Activated T-cell treated with anti-CD3 and anti-CD28 coated beads, Interleukin-2, amount 50 U/mL, for 72 hours (primary cell): Measurements from ENCODE around the gene ARHGEF37. TPM values are rescaled to one million over a fixed set of nuclear protein-coding genes. Genes with fewer than 3 reads are reported as not detected.
"Not testable (repeated sequence)": the region's sequence is repeated elsewhere in the genome, so short reads cannot be mapped to it uniquely, and the experiment has no call there.

Source experiments
- ATAC-seq, 2 donors: fragments of 150-1000 bp; cut with Tn5 transposase; replicated peaks in 1 of 2; 2 replicates each; pipeline ENCODE4 v1.10.0; 2021; ENCODE audit warnings: moderate library complexity in 2 of 2, mild to moderate bottlenecking in 1 of 2
- DNase-seq, 2 donors: peaks; one replicate each; pipeline ENCODE4 v3.0.0; 2021 to 2022; ENCODE audit warnings: mixed read lengths in 1 of 2
- H3K27ac Mint-ChIP-seq: one replicate; pipeline ENCODE4 v1.8.0; 2022; ENCODE audit warnings: mild to moderate bottlenecking, moderate library complexity, mixed read lengths
- H3K27me3 Mint-ChIP-seq: one replicate; pipeline ENCODE4 v1.8.0; 2022; ENCODE audit warnings: low read depth, mixed read lengths
- H3K36me3 Mint-ChIP-seq, 2 donors: one replicate each; pipeline ENCODE4 v1.8.0; 2022; ENCODE audit warnings: mixed read lengths in 2 of 2, mild to moderate bottlenecking in 1 of 2; ENCODE audit not compliant: insufficient read depth in 2 of 2
- H3K4me1 Mint-ChIP-seq: one replicate; pipeline ENCODE4 v1.8.0; 2022; ENCODE audit warnings: low read depth, mixed read lengths
- H3K4me3 Mint-ChIP-seq, 2 donors: one replicate each; pipeline ENCODE4 v1.8.0; 2022; ENCODE audit warnings: mild to moderate bottlenecking in 2 of 2, mixed read lengths in 2 of 2, moderate library complexity in 2 of 2
- H3K9me3 Mint-ChIP-seq, 2 donors: one replicate each; pipeline ENCODE4 v1.8.0; 2022; ENCODE audit warnings: mixed read lengths in 2 of 2
- total RNA-seq, 2 donors: library from RNA; stranded (reverse); gene quantifications; one replicate each; pipeline ENCODE4 v1.2.3, GENCODE V29; 2022

The ARHGEF37 gene
- total RNA-seq, 2 donors from 2014 or later = 1.6 to 3.7 TPM

GRCh38 chr5:149654883-149655505 lies 73.7 kb downstream of the ARHGEF37 start:
- H3K36me3 Mint-ChIP-seq = peaks cover 3 to 4% of the 10 kb centered on the region in 2 donors
- no peak for ATAC-seq
- DNase-seq = no peak
- H3K4me1 Mint-ChIP-seq = no peaks in the 10 kb centered on the region
- H3K4me3 Mint-ChIP-seq = no peak overlapping the region
- H3K9me3 Mint-ChIP-seq = peaks cover 1 to 5% of the 10 kb centered on the region in 2 donors
- no peak overlapping the region for H3K27ac Mint-ChIP-seq
- H3K27me3 Mint-ChIP-seq = no peaks in the 10 kb centered on the region

DNA sequence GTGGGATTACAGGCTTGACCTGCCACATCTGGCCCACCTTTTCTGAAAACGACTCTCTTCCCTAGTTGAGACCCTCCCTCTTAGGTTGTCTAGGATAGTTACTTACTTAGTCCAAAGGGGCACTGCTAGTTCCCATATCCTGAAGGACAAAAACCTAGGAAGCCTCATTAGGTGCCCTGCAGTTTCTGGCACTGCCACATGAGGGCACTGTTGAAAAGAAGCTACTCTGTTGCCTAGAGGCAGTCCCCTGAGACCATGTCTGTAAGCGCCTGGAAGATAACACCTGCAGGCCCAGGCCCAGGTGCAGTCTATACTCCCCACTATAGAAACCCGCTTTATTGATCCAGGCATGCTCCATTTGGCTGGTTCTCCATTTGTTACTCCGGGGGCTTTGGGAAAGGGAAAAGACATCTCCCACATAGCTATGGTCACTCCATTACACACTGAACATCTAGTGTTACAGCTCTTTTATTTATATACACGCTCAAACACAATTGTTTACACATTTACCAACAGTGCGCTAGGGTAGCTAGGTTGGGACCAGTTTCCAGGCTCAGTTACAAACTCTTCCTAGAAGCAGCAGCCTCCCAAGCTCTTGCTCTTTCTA lies 75.4 kb downstream of the ARHGEF37 start:
- no peak overlapping the region for H3K27ac Mint-ChIP-seq
- no peak for ATAC-seq
- DNase-seq = peak; percentile 25 to 48

DNA sequence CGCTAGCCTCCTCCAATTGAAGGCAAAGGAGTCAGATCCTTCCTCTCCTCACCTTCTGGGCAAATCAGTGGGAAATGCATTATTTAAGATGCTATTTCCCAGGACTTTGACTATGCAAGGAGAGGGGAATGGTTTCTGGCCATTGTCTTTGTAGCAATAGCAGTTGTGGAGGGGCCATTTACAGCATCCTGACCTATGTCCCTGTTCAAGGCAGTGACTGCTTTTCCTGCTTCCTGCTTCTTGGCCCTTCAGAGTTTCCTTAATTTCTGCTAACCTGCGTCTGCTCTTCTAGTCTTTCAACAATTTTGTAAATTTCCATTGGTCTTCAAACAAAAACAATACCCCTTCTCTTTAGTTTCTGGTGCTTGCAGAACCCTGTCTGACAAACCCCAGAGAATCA lies 76.0 kb downstream of the ARHGEF37 start:
- H3K4me3 Mint-ChIP-seq = no peak overlapping the region
- no peak overlapping the region for H3K27ac Mint-ChIP-seq
- peaks cover 1 to 5% of the 10 kb centered on the region in 2 donors for H3K9me3 Mint-ChIP-seq
- ATAC-seq (no peak), DNase-seq (no peak)
- H3K36me3 Mint-ChIP-seq = peaks cover 3 to 4% of the 10 kb centered on the region in 2 donors
- H3K27me3 Mint-ChIP-seq = no peaks in the 10 kb centered on the region
- H3K4me1 Mint-ChIP-seq = no peaks in the 10 kb centered on the region

More for the DNA sequence above, 75.4 kb downstream of the ARHGEF37 start:
- Mint-ChIP-seq H3K27me3 (no peaks in the 10 kb centered on the region), H3K4me1 (no peaks in the 10 kb centered on the region), H3K9me3 (peaks cover 1 to 5% of the 10 kb centered on the region in 2 donors), H3K36me3 (peaks cover 3 to 4% of the 10 kb centered on the region in 2 donors), H3K4me3 (no peak overlapping the region)

GRCh38 chr5:149658299-149658698 lies 77.0 kb downstream of the ARHGEF37 start:
- H3K4me3 Mint-ChIP-seq = no peak overlapping the region
- H3K27ac Mint-ChIP-seq = no peak overlapping the region
- no peaks in the 10 kb centered on the region for H3K4me1 Mint-ChIP-seq
- peaks cover 1 to 5% of the 10 kb centered on the region in 2 donors for H3K9me3 Mint-ChIP-seq
- no peaks in the 10 kb centered on the region for H3K27me3 Mint-ChIP-seq
- DNase-seq (no peak), ATAC-seq (no peak)
- peaks cover 3 to 4% of the 10 kb centered on the region in 2 donors for H3K36me3 Mint-ChIP-seq

DNA sequence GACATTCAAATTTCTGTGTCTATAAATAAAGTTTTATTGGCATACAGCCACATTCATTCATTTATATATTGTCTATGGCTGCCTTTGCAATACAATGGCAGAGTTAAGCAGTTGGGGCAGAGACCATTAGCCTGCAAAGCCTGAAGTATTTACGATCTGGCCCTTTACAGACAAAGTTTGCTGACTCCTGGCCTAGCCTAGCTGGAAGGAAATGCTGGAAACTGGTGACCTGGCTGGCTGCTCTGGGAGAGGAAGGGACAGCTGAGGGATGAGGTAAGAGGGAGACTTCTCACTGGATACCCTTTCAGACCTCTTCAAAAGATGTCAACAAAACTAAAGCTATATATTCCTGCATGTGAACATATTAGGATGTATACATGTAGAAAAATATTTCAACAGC lies 82.8 kb downstream of the ARHGEF37 start:
- ATAC-seq = no peak
- no peak overlapping the region for H3K4me3 Mint-ChIP-seq
- DNase-seq = no peak
- H3K9me3 Mint-ChIP-seq = peaks cover 3 to 6% of the 10 kb centered on the region in 2 donors
- peaks cover 6% of the 10 kb centered on the region for H3K27me3 Mint-ChIP-seq
- H3K4me1 Mint-ChIP-seq = peaks cover 6% of the 10 kb centered on the region
- peaks cover 5 to 9% of the 10 kb centered on the region in 2 donors for H3K36me3 Mint-ChIP-seq
- H3K27ac Mint-ChIP-seq = no peak overlapping the region

GRCh38 chr5:149664666-149665415 lies 83.5 kb downstream of the ARHGEF37 start:
- ATAC-seq = no peak
- Mint-ChIP-seq H3K4me1 (peaks cover 6% of the 10 kb centered on the region), H3K36me3 (peaks cover 5 to 9% of the 10 kb centered on the region in 2 donors), H3K4me3 (no peak overlapping the region), H3K9me3 (peaks cover 3 to 6% of the 10 kb centered on the region in 2 donors), H3K27ac (no peak overlapping the region), H3K27me3 (peaks cover 6% of the 10 kb centered on the region)
- no peak for DNase-seq

DNA sequence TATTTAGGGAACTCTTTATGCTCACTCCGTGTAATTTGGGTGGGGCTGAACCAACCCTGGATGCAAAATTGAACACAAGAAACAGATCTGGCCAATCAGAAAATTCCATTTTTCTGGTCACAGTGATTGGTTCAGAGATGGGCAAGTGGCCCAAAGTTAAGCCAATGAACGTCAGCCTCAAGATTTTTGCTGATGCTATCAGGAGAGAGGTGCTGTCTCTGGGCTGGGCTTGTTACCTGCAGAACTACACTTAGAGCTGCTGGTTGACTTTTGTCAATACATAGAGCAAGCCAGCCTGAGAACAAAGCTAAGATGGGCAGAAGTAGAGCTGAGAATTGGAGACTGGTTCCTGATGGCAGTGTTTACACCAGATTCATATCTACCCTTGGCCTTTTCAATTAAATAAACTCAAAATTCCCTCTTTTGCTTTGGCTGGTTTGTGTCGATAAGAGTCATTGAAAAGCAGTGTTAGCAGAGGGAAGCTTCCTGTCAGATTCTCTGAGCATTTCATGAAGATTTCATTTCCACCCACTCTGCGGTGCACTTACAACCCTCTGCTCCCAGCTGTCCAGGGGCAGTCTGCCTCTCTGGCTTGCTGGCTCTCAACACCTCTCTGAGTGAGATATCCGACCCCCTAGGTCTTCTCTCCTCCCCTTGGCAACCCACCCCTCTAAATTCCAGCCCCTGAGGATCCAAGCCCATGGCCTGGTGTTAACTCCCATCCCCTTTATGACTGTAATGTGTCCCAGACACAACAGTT lies 84.3 kb downstream of the ARHGEF37 start:
- peaks cover 5 to 9% of the 10 kb centered on the region in 2 donors for H3K36me3 Mint-ChIP-seq
- no peak overlapping the region for H3K4me3 Mint-ChIP-seq
- DNase-seq (no peak), ATAC-seq (no peak)
- H3K4me1 Mint-ChIP-seq = peaks cover 6% of the 10 kb centered on the region
- peaks cover 6% of the 10 kb centered on the region for H3K27me3 Mint-ChIP-seq
- H3K9me3 Mint-ChIP-seq = peaks cover 3 to 6% of the 10 kb centered on the region in 2 donors
- H3K27ac Mint-ChIP-seq = no peak overlapping the region

DNA sequence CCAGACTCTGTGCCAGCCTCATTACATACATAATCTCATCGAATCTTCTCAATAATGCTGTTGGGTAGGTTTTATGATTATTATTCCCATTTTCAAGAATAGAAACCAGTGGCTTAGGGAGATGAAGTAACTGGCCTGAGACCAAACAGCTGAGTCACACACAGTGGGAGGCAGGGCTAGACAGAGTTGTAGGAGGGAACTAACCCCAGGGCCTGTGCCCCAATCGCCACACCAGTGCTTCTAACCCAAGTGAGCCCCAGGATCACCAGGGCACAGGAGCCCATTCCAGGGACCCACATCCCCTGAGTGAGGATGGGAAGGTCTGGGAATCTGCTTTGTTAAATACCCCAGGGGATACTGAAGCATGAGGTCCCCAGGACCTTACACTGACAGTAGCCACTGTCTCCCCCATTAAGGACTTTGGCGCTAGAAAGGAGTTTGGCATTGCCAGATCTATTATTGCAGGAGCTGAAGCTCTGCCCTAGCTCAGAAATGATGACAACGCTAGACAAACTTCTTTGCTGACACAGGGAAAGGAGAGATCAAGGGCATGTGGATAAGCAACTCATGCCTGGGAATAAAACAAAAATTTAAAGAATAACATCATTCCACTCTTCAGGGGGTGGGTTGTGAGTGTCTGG lies 85.0 kb downstream of the ARHGEF37 start:
- no peak overlapping the region for H3K27ac Mint-ChIP-seq
- peaks cover 6% of the 10 kb centered on the region for H3K27me3 Mint-ChIP-seq
- DNase-seq = no peak
- no peak for ATAC-seq
- peaks cover 5 to 9% of the 10 kb centered on the region in 2 donors for H3K36me3 Mint-ChIP-seq
- peaks cover 6% of the 10 kb centered on the region for H3K4me1 Mint-ChIP-seq
- H3K4me3 Mint-ChIP-seq = no peak overlapping the region
- H3K9me3 Mint-ChIP-seq = peaks cover 3 to 6% of the 10 kb centered on the region in 2 donors

- H3K27ac Mint-ChIP-seq = peak overlapping the region; percentile 56
- H3K36me3 Mint-ChIP-seq = peaks cover 5 to 13% of the 10 kb centered on the region in 2 donors
- peaks cover 3 to 10% of the 10 kb centered on the region in 2 donors for H3K9me3 Mint-ChIP-seq
- peaks cover 6% of the 10 kb centered on the region for H3K27me3 Mint-ChIP-seq
- ATAC-seq (peak in 1 of 2 donors; percentile 31), DNase-seq (peak; percentile 23 to 42)
- no peak overlapping the region for H3K4me3 Mint-ChIP-seq
- H3K4me1 Mint-ChIP-seq = peaks cover 6% of the 10 kb centered on the region
These were observed 86.0 kb downstream of the ARHGEF37 start for GRCh38 chr5:149667084-149667828.

DNA sequence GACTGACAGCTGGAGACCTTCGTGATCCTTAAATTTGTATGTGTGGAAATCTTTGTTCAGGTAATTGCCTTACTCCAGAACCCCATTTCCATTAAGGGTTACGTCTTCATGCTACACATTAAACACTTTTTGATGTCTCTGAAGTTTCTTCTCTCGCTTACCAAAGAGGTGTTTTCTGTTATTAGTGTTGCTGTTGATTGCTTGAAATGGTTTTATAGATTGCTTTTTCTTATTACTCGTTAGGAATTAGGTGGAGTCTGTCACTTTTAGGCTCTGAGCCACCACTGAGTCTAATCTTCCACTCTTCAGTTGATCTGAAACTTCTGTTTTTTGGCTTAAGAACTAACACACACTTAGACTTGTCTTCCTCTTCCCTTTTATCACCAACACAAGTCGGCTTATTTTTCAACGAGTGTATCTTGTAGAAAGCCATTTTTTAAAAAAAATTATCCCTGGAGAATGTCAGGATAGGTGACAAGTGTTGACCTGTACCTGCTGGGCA lies 86.6 kb downstream of the ARHGEF37 start:
- peaks cover 3 to 10% of the 10 kb centered on the region in 2 donors for H3K9me3 Mint-ChIP-seq
- H3K27ac Mint-ChIP-seq = no peak overlapping the region
- no peak for ATAC-seq
- peaks cover 6% of the 10 kb centered on the region for H3K27me3 Mint-ChIP-seq
- DNase-seq = no peak
- peaks cover 6% of the 10 kb centered on the region for H3K4me1 Mint-ChIP-seq
- H3K4me3 Mint-ChIP-seq = no peak overlapping the region
- H3K36me3 Mint-ChIP-seq = peaks cover 5 to 13% of the 10 kb centered on the region in 2 donors

DNA sequence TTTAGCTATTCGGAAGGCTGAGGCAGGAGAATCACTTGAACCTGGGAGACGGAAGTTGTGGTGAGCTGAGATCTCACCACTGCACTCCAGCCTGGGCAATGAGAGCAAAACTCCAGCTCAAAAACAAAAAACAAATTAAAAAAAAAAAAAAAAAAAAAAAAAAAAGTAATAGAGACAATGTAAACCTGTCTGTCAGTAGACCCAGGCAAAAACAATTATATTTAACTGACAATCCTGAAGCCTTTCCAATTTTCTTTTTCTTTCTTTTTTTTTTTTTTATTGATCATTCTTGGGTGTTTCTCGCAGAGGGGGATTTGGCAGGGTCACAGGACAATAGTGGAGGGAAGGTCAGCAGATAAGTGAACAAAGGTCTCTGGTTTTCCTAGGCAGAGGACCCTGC lies 88.0 kb downstream of the ARHGEF37 start:
- H3K27ac Mint-ChIP-seq, H3K27me3 Mint-ChIP-seq, DNase-seq, H3K4me3 Mint-ChIP-seq, ATAC-seq, H3K4me1 Mint-ChIP-seq: not testable (repeated sequence)
- Mint-ChIP-seq H3K36me3 (peaks cover 5 to 13% of the 10 kb centered on the region in 2 donors), H3K9me3 (peaks cover 3 to 10% of the 10 kb centered on the region in 2 donors)

- ATAC-seq = no peak
- no peak overlapping the region for H3K4me3 Mint-ChIP-seq
- no peak for DNase-seq
- H3K4me1 Mint-ChIP-seq = peaks cover 6% of the 10 kb centered on the region
- H3K9me3 Mint-ChIP-seq = peaks cover 3 to 10% of the 10 kb centered on the region in 2 donors
- H3K27me3 Mint-ChIP-seq = peaks cover 16% of the 10 kb centered on the region
- peaks cover 5 to 11% of the 10 kb centered on the region in 2 donors for H3K36me3 Mint-ChIP-seq
- no peak overlapping the region for H3K27ac Mint-ChIP-seq
These were observed 90.2 kb downstream of the ARHGEF37 start for GRCh38 chr5:149671544-149671943.
